ENCODE data around the gene NRXN3.

- TF ChIP-seq CTCF (conservative IDR thresholded peaks at IDR 0.05; ENCODE audit: low read depth, low read length), result no peak
- TF ChIP-seq EZH2 (IDR thresholded peaks at IDR 0.05; ENCODE audit: low read length, unreplicated experiment), result no peak
- no peak for TF ChIP-seq EZH2phosphoT487 (IDR thresholded peaks at IDR 0.05; ENCODE audit: borderline replicate concordance, low read length)
Measured at GRCh38 chr14:78127961-78128360, 42.2 kb upstream of the NRXN3 start.
